GM18867 (cell line): ENCODE data around the gene OR1L8.

Source experiments
- ATAC-seq: cut with Tn5 transposase; IDR thresholded peaks from one replicate; pipeline ENCODE4 v1.9.1; 2021; ENCODE audit warnings: mild to moderate bottlenecking, moderate library complexity; ENCODE audit not compliant: unreplicated experiment

The OR1L8 gene

DNA sequence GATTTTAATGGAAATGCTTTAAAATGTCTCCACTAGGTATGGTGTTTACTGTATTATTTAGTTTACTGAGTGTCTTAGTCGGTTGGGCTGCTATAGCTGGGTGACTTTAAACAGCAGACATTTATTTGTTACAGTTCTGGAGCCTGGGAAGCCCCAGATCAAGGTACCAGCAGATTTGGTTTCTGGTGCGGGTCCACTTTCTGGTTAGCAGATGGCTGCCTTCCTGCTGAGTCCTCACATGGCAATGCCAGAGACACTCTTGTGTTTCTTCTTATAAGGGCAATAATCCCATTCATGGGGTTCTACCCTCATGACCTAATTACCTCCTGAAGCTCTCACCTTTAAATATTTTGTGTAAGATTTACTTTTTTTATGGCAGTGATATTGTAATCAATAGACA, 65.0 kb downstream of the OR1L8 start:
- ATAC-seq: no peak
